Caco-2 (cell line): Measurements from ENCODE around the gene NUDT19. TPM values are rescaled to one million over a fixed set of nuclear protein-coding genes. Genes with fewer than 3 reads are reported as not detected.
"Not testable (repeated sequence)": the region's sequence is repeated elsewhere in the genome, so short reads cannot be mapped to it uniquely, and the experiment has no call there.

ENCODE experiments used
- BruUV-seq: library from RNA; stranded (reverse); fragments of 400-500 nt; replicated peaks from 2 replicates; lab custom pipeline; 2021; lab: Mats Ljungman, UMichigan
- CTCF ChIA-PET: fragments of 300-600 bp; sonication (Branson Sonifier 250); formaldehyde crosslinking; loops from one replicate; lab custom pipeline; 2022; ENCODE audit warnings: antibody characterized with exemption; lab: Charles Lee
- POLR2A ChIA-PET: fragments of 300-600 bp; sonication (Branson Sonifier 250); formaldehyde crosslinking; loops from one replicate; lab custom pipeline; 2022; ENCODE audit warnings: antibody characterized with exemption; lab: Charles Lee
- DNase-seq, 2 experiments: peaks; one replicate each; pipeline versions ENCODE4 v3.0.0 to v3.0.0-alpha.2; 2020 to 2022
- H3K27me3 ChIP-seq: replicated peaks from 2 replicates; pipeline ENCODE4 v1.6.0; 2011; ENCODE audit warnings: low read length; ENCODE audit not compliant: control insufficient read depth, insufficient read depth
- H3K36me3 ChIP-seq: 2 replicates; pipeline ENCODE4 v1.5.1; 2011; ENCODE audit warnings: low read length; ENCODE audit not compliant: control insufficient read depth, insufficient read depth
- H3K4me1 ChIP-seq: fragments of 250-450 bp; sonication (Bioruptor Pico); 2 replicates; pipeline ENCODE4 v1.5.1; 2020; ENCODE audit warnings: mild to moderate bottlenecking
- H3K4me3 ChIP-seq: 2 replicates; pipeline ENCODE4 v1.5.1; 2011; ENCODE audit warnings: low read depth, mild to moderate bottlenecking, control low read depth, low read length
- H3K9me3 ChIP-seq: fragments of 250-450 bp; sonication (Bioruptor Pico); 2 replicates; pipeline ENCODE4 v1.5.1; 2020; ENCODE audit warnings: mild to moderate bottlenecking, moderate library complexity
- H3K27ac Mint-ChIP-seq: one replicate; pipeline ENCODE4 v1.8.0; 2022; ENCODE audit warnings: mixed read lengths; ENCODE audit not compliant: unreplicated experiment
- H3K27me3 Mint-ChIP-seq: one replicate; pipeline ENCODE4 v1.8.0; 2022; ENCODE audit warnings: mixed read lengths; ENCODE audit not compliant: insufficient read depth, unreplicated experiment
- H3K36me3 Mint-ChIP-seq: one replicate; pipeline ENCODE4 v1.8.0; 2022; ENCODE audit warnings: mild to moderate bottlenecking, mixed read lengths; ENCODE audit not compliant: insufficient read depth, unreplicated experiment
- H3K4me1 Mint-ChIP-seq: one replicate; pipeline ENCODE4 v1.8.0; 2022; ENCODE audit warnings: low read depth, mixed read lengths; ENCODE audit not compliant: unreplicated experiment
- H3K4me3 Mint-ChIP-seq: one replicate; pipeline ENCODE4 v1.8.0; 2022; ENCODE audit warnings: mild to moderate bottlenecking, moderate library complexity, mixed read lengths; ENCODE audit not compliant: unreplicated experiment
- H3K9me3 Mint-ChIP-seq: one replicate; pipeline ENCODE4 v1.8.0; 2022; ENCODE audit warnings: mixed read lengths; ENCODE audit not compliant: unreplicated experiment
- intact Hi-C: fragments of 100-400 bp; cut with micrococcal nuclease; formaldehyde crosslinking; loops from one replicate; pipeline ENCODE4 v1.10.0; 2022; ENCODE audit not compliant: unreplicated experiment
- total RNA-seq: library from RNA; stranded (reverse); gene quantifications from 2 replicates; pipeline ENCODE4 v1.2.3, GENCODE V29; 2022
- TF ChIP-seq, protein P1 (sequence below), 2 experiments: fragments of 200-600 bp in 1 of 2; IDR thresholded peaks; 1 replicate in 1 of 2; 2 replicates in 1 of 2; pipeline versions ENCODE4 v1.5.1 to v1.8.0; 2011 to 2022; ENCODE audit warnings: antibody characterized with exemption in 1 of 2, control low read depth in 1 of 2, inconsistent platforms in 1 of 2, low read depth in 1 of 2, low read length in 1 of 2, mild to moderate bottlenecking in 1 of 2, moderate library complexity in 1 of 2; ENCODE audit not compliant: insufficient read depth in 1 of 2, severe bottlenecking in 1 of 2, unreplicated experiment in 1 of 2

NUDT19 gene
- total RNA-seq, 1 experiment from 2014 or later: 24.4 TPM

DNA sequence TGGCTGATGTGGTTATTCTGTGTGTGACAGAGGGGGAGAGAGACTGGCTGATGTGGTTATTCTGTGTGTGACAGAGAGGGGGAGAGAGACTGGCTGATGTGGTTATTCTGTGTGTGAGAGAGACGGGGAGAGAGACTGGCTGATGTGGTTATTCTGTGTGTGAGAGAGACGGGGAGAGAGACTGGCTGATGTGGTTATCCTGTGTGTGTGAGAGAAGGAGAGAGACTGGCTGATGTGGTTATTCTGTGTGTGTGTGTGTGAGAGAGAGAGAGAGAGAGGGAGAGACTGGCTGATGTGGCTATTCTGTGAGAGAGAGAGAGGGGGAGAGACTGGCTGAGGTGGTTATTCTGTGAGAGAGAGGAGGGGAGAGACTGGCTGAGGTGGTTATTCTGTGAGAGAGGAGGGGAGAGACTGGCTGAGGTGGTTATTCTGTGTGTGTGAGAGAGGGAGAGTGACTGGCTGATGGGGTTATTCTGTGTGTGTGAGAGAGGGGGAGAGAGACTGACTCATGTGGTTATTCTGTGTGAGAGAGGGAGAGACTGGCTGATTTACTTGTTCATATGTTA lies 55.1 kb downstream of the NUDT19 start:
- not testable (repeated sequence) for BruUV-seq

DNA sequence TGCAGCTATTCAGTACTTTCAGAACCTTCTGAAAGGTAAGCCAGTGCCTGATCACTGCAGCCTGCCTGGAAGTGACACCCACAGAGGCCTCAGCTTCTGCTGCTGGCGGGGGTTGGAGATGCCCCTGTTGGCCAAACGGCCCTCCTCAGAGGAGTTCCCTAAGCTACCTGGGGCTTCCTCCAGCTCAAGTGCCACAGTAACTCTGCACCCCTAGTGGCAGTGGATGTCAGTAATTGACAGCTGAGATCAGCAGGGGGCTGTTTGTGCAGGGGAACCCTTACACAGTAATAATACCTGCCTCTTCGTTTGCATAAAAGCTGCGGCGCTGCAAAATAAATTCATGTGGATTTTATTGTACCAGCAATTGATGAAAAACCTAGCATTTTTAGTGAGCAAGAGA lies 56.9 kb downstream of the NUDT19 start:
- no peaks in the 10 kb centered on the region for H3K4me1 ChIP-seq
- ChIA-PET POLR2A (no interaction called here), CTCF (interaction anchor here (0.5 to 1.0 kb wide), 3 partner anchors 20 to 92 kb away, joined by 3 to 4 read pairs (median 4); no protein-coding TSS in a partner anchor)
- Mint-ChIP-seq H3K36me3 (no peaks in the 10 kb centered on the region), H3K27ac (no peak overlapping the region), H3K9me3 (no peaks in the 10 kb centered on the region), H3K4me3 (no peak overlapping the region), H3K27me3 (no peaks in the 10 kb centered on the region), H3K4me1 (no peaks in the 10 kb centered on the region)
- H3K4me3 ChIP-seq: no peak overlapping the region
- H3K36me3 ChIP-seq: no peaks in the 10 kb centered on the region
- intact Hi-C loops: no loop called here
- TF ChIP-seq, protein P1, sequence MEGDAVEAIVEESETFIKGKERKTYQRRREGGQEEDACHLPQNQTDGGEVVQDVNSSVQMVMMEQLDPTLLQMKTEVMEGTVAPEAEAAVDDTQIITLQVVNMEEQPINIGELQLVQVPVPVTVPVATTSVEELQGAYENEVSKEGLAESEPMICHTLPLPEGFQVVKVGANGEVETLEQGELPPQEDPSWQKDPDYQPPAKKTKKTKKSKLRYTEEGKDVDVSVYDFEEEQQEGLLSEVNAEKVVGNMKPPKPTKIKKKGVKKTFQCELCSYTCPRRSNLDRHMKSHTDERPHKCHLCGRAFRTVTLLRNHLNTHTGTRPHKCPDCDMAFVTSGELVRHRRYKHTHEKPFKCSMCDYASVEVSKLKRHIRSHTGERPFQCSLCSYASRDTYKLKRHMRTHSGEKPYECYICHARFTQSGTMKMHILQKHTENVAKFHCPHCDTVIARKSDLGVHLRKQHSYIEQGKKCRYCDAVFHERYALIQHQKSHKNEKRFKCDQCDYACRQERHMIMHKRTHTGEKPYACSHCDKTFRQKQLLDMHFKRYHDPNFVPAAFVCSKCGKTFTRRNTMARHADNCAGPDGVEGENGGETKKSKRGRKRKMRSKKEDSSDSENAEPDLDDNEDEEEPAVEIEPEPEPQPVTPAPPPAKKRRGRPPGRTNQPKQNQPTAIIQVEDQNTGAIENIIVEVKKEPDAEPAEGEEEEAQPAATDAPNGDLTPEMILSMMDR (IDR thresholded peaks at IDR 0.05; ENCODE audit: insufficient read depth in 1 of 2, low read depth in 1 of 2, low read length in 1 of 2, severe bottlenecking in 1 of 2, unreplicated experiment in 1 of 2): peak; percentile 51 to 69
- BruUV-seq: no TSS peak
- no peaks in the 10 kb centered on the region for H3K9me3 ChIP-seq
- H3K27me3 ChIP-seq: no peaks in the 10 kb centered on the region
- DNase-seq: peak in 1 of 2 experiments; percentile 39

More for the DNA sequence above, 55.1 kb downstream of the NUDT19 start:
- DNase-seq, H3K4me1 Mint-ChIP-seq, H3K36me3 ChIP-seq, H3K27ac Mint-ChIP-seq, H3K27me3 Mint-ChIP-seq, H3K4me3 ChIP-seq, H3K9me3 Mint-ChIP-seq, H3K4me3 Mint-ChIP-seq, H3K9me3 ChIP-seq, H3K4me1 ChIP-seq, CTCF ChIA-PET, H3K36me3 Mint-ChIP-seq, POLR2A ChIA-PET, intact Hi-C loops, H3K27me3 ChIP-seq: not testable (repeated sequence)

DNA sequence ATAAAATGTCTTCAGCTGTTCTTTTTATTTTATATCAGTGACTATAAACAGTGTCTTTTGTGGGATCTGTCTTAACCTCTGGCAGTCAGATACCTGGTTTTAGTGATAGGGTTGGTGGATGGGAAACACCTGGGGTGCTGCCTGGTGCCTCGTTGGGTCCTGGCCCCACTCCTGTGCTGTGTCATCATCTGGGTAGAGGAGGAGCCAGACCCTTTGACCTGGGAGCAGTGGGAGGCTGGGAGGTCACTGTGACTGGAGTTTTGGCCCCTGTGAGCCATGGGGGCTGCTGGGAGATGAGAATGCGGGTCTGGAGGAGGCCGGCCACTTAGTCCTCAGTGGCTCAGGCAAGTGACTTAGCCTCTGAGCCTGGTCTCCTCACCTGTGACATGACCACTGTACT lies 57.3 kb downstream of the NUDT19 start:
- CTCF ChIA-PET: interaction anchor here (0.5 to 1.0 kb wide), 3 partner anchors 19 to 93 kb away, joined by 3 to 4 read pairs (median 4); no protein-coding TSS in a partner anchor
- Histone ChIP-seq H3K27me3 (no peaks in the 10 kb centered on the region), H3K4me3 (no peak overlapping the region), H3K9me3 (no peaks in the 10 kb centered on the region), H3K4me1 (no peaks in the 10 kb centered on the region), H3K36me3 (no peaks in the 10 kb centered on the region)
- Mint-ChIP-seq H3K4me1 (no peaks in the 10 kb centered on the region), H3K9me3 (no peaks in the 10 kb centered on the region), H3K27me3 (no peaks in the 10 kb centered on the region), H3K4me3 (no peak overlapping the region), H3K36me3 (no peaks in the 10 kb centered on the region), H3K27ac (no peak overlapping the region)
- intact Hi-C loops: no loop called here
- BruUV-seq: no TSS peak
- POLR2A ChIA-PET: no interaction called here
- TF ChIP-seq, protein P1 (IDR thresholded peaks at IDR 0.05; ENCODE audit: insufficient read depth in 1 of 2, low read depth in 1 of 2, low read length in 1 of 2, severe bottlenecking in 1 of 2, unreplicated experiment in 1 of 2): no peak
- no peak for DNase-seq
